Fibroblast of the aortic adventitia (primary cell): ENCODE results near the gene SLC29A4. TPM values are rescaled to one million over a fixed set of nuclear protein-coding genes. Genes with fewer than 3 reads are reported as not detected.

Source experiments
- DNase-seq: peaks from one replicate; pipeline ENCODE4 v3.0.0-alpha.2; 2010; ENCODE audit warnings: low read depth
- H3K4me3 ChIP-seq: 2 replicates; pipeline ENCODE4 v1.5.1; 2011; ENCODE audit warnings: low read depth, mild to moderate bottlenecking, control low read depth, low read length, moderate library complexity
- CTCF ChIP-seq: IDR thresholded peaks from 2 replicates; pipeline ENCODE4 v1.5.1; 2011; ENCODE audit warnings: mild to moderate bottlenecking, low read length, control low read depth, inconsistent platforms; ENCODE audit not compliant: insufficient read depth
- total RNA-seq: library from RNA; depleted of rRNA; stranded (reverse); fragments of >200 nt; gene quantifications from 2 replicates; pipeline ENCODE4 v1.2.3, GENCODE V29; 2012; ENCODE audit warnings: low replicate concordance

The SLC29A4 gene
- total RNA-seq, 1 donor, result 0.90 TPM

- H3K4me3 ChIP-seq, result no peak overlapping the region
- no peak for DNase-seq
- no peak for TF ChIP-seq CTCF
These were observed 62.9 kb downstream of the SLC29A4 start for GRCh38 chr7:5345671-5346070.

GRCh38 chr7:5348134-5349004 lies 65.6 kb downstream of the SLC29A4 start:
- H3K4me3 ChIP-seq, result no peak overlapping the region
- TF ChIP-seq CTCF, result no peak
- no peak for DNase-seq

- TF ChIP-seq CTCF, result no peak
These were observed 66.2 kb downstream of the SLC29A4 start for GRCh38 chr7:5349005-5349380.

GRCh38 chr7:5349437-5350173 lies 66.9 kb downstream of the SLC29A4 start:
- no peak for TF ChIP-seq CTCF
- DNase-seq, result no peak
- no peak overlapping the region for H3K4me3 ChIP-seq

More at GRCh38 chr7:5349005-5349380, 66.2 kb downstream of the SLC29A4 start:
- no peak overlapping the region for H3K4me3 ChIP-seq
- DNase-seq, result no peak

GRCh38 chr7:5350174-5350463 lies 67.4 kb downstream of the SLC29A4 start:
- no peak for DNase-seq
- no peak overlapping the region for H3K4me3 ChIP-seq
- TF ChIP-seq CTCF, result no peak

GRCh38 chr7:5350600-5351385 lies 68.0 kb downstream of the SLC29A4 start:
- DNase-seq, result no peak
- no peak overlapping the region for H3K4me3 ChIP-seq
- TF ChIP-seq CTCF, result no peak
